Colonic mucosa (tissue), 4 donors: ENCODE measurements around the gene NCOA1. TPM values are rescaled to one million over a fixed set of nuclear protein-coding genes. Genes with fewer than 3 reads are reported as not detected.

ENCODE experiments used
- DNase-seq: peaks from one replicate; pipeline ENCODE4 v3.0.0-alpha.2; 2020
- H3K27ac ChIP-seq: fragments of 200-600 bp; one replicate; pipeline ENCODE4 v1.8.0; 2021
- H3K27me3 ChIP-seq: fragments of 200-600 bp; one replicate; pipeline ENCODE4 v1.8.0; 2021
- H3K36me3 ChIP-seq: fragments of 200-600 bp; one replicate; pipeline ENCODE4 v1.8.0; 2021
- H3K4me1 ChIP-seq: fragments of 200-600 bp; one replicate; pipeline ENCODE4 v1.8.0; 2021; ENCODE audit warnings: mild to moderate bottlenecking
- H3K4me3 ChIP-seq: fragments of 200-600 bp; one replicate; pipeline ENCODE4 v1.8.0; 2021
- H3K9ac ChIP-seq, 2 donors: one replicate each; pipeline ENCODE4 v1.7.0; 2013; ENCODE audit warnings: control low read depth in 2 of 2, low read depth in 2 of 2, low read length in 2 of 2
- H3K9me3 ChIP-seq: fragments of 200-600 bp; one replicate; pipeline ENCODE4 v1.8.0; 2021
- intact Hi-C: fragments of 100-400 bp; cut with DNase I; formaldehyde crosslinking; loops from one replicate; pipeline ENCODE4 v1.14.1; 2022
- total RNA-seq, 2 donors: library from RNA; stranded (reverse); fragmentation: NEBNext Ultra II Directional in 1 of 2; extraction: Animal tissue kit (Norgen Biotek cat#: 25700) in 1 of 2; gene quantifications; one replicate each; pipeline ENCODE4 v1.2.1, GENCODE V29; 2021
- TF ChIP-seq, protein P1 (sequence below): fragments of 200-600 bp; IDR thresholded peaks from one replicate; pipeline ENCODE4 v1.8.0; 2022; ENCODE audit warnings: antibody characterized with exemption, mild to moderate bottlenecking
- donor health status: healthy.
- donor health status: DM: no; HTN: no; CAD: no.
- donor health status: DM: no; HTN: no; CAD: no.

Gene NCOA1
- total RNA-seq, 2 donors from 2014 or later, result 24.8 to 35.2 TPM

DNA sequence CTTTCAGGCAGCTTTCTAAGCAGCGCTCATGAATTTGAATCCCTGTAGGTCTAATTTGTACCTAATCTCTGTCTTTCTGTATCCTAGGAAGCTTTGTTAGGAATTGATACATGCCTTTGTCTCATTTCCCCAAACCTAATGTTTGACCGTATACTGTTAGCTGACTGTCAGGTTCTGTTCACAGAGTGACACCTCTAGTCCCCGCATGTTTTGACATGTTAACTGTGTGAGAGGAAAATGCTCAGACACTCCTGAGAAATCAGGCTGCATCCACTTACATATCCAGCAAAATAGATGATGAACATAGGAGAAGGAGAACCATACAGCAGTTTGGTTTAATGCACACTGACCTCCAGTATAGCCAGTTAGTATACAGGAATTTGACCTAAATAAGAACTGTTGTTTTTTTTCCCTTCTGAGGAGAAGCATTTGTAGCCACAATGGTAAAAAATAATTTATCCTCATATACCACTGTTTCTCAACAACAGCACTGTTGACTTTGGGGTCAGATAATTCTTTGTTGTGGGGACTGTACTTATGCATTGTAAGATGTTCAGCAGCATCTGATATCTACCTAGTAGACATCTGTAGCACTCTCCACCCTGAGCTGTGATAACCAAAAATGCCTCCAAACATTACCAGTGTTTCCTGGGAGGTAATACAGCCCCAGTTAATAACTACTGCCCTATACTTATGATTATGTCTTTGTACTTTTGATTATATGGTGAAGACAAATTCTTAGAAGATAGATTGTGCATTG, 130.9 kb downstream of the NCOA1 start:
- no peak overlapping the region for H3K27ac ChIP-seq
- H3K4me3 ChIP-seq, result no peak overlapping the region
- H3K36me3 ChIP-seq, result no peaks in the 10 kb centered on the region
- H3K4me1 ChIP-seq, result no peaks in the 10 kb centered on the region
- TF ChIP-seq, protein P1, sequence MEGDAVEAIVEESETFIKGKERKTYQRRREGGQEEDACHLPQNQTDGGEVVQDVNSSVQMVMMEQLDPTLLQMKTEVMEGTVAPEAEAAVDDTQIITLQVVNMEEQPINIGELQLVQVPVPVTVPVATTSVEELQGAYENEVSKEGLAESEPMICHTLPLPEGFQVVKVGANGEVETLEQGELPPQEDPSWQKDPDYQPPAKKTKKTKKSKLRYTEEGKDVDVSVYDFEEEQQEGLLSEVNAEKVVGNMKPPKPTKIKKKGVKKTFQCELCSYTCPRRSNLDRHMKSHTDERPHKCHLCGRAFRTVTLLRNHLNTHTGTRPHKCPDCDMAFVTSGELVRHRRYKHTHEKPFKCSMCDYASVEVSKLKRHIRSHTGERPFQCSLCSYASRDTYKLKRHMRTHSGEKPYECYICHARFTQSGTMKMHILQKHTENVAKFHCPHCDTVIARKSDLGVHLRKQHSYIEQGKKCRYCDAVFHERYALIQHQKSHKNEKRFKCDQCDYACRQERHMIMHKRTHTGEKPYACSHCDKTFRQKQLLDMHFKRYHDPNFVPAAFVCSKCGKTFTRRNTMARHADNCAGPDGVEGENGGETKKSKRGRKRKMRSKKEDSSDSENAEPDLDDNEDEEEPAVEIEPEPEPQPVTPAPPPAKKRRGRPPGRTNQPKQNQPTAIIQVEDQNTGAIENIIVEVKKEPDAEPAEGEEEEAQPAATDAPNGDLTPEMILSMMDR, result no peak
- H3K9me3 ChIP-seq, result no peaks in the 10 kb centered on the region
- H3K9ac ChIP-seq, result no peak overlapping the region
- intact Hi-C loops, result no loop called here
- no peak for DNase-seq
- H3K27me3 ChIP-seq, result no peaks in the 10 kb centered on the region

DNA sequence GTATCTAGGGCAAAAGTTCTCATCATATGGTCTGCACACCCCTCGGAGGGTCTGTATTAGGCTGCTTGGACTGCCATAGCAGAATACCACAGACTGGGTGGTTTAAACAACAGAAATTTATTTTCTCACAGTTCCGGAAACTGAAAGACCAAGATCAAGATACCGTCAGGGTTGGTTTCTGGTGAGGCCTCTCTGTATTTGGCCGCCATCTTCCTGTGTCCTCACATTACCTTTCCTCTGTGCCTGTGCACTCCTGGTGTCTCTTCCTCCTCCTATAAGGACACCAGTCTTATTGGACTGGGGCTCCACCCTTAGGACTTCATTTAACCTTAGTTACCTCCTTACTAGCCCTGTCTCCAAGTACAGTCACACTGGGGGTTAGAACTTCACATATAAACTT, 132.5 kb downstream of the NCOA1 start:
- H3K9ac ChIP-seq, result no peak overlapping the region
- no peak overlapping the region for H3K27ac ChIP-seq
- no peak for DNase-seq
- H3K27me3 ChIP-seq, result no peaks in the 10 kb centered on the region
- H3K4me3 ChIP-seq, result no peak overlapping the region
- no peaks in the 10 kb centered on the region for H3K36me3 ChIP-seq
- TF ChIP-seq, protein P1, result no peak
- H3K4me1 ChIP-seq, result no peaks in the 10 kb centered on the region
- no peaks in the 10 kb centered on the region for H3K9me3 ChIP-seq
- intact Hi-C loops, result no loop called here

DNA sequence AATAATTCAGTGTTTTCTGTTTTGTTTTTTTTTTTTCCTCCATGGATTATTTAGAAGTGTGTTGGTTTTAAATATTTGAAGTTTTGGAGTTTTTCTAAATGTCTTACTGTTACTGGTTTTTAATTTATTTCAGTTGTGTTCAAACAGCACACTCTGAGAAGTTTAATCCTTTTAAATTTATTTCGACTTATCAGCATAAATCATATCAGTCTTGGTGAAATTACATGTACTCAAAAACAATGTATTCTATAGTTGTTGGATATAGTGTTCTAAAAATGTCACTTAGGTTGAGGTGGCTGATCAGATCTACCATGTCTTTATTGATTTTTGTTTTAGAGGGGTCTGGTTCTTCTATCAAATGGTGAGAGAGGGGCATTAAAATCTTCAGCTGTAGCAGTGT, 134.7 kb downstream of the NCOA1 start:
- TF ChIP-seq, protein P1, result no peak
- no peaks in the 10 kb centered on the region for H3K36me3 ChIP-seq
- no peak overlapping the region for H3K9ac ChIP-seq
- no peaks in the 10 kb centered on the region for H3K27me3 ChIP-seq
- H3K4me3 ChIP-seq, result no peak overlapping the region
- no peak for DNase-seq
- H3K27ac ChIP-seq, result no peak overlapping the region
- H3K4me1 ChIP-seq, result no peaks in the 10 kb centered on the region
- no peaks in the 10 kb centered on the region for H3K9me3 ChIP-seq
- intact Hi-C loops, result no loop called here

DNA sequence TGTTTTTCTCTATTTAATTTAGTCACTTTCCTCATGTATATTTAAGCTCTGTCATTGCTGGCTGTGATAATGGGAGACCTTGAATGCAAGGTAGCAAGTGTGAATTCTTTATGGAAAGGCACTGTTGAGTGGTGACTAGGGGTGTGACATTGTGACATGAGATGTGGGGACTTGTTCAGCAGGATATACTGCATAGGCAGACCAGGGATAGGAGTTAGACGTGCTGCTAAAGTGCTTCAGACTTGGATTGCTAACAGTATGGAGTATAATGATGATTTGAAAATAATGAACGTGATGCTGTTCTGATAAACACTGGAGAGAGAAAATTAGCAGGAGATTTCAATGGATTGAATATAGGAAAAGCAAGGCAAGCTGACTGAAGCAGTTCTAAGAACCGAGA, 135.1 kb downstream of the NCOA1 start:
- Histone ChIP-seq H3K27ac (no peak overlapping the region), H3K4me3 (no peak overlapping the region), H3K36me3 (no peaks in the 10 kb centered on the region), H3K9ac (no peak overlapping the region), H3K4me1 (no peaks in the 10 kb centered on the region), H3K9me3 (no peaks in the 10 kb centered on the region), H3K27me3 (no peaks in the 10 kb centered on the region)
- no peak for DNase-seq
- intact Hi-C loops, result no loop called here
- TF ChIP-seq, protein P1, result no peak

DNA sequence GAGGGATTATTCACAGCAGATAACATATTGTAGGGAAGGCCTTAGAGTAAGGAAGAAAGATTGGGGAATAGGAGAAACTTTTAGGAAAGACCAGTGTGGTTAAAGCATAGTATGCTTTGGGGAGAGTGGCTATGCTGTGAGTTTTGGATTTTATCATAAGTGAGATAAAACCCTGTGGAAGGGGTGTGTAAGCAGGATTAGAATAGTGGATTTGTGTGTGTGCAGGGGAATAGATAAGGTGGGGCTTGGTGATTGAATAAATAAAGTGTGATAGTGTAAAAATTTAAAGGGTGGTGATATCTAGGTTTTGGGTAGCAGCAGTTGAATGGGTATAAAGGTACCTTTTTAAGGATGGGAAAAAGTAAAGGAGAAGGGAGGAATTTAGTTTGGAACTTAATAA, 137.7 kb downstream of the NCOA1 start:
- intact Hi-C loops, result no loop called here
- DNase-seq, result no peak
- no peak overlapping the region for H3K9ac ChIP-seq
- H3K27ac ChIP-seq, result no peak overlapping the region
- H3K36me3 ChIP-seq, result no peaks in the 10 kb centered on the region
- H3K27me3 ChIP-seq, result no peaks in the 10 kb centered on the region
- H3K9me3 ChIP-seq, result no peaks in the 10 kb centered on the region
- no peak overlapping the region for H3K4me3 ChIP-seq
- no peaks in the 10 kb centered on the region for H3K4me1 ChIP-seq
- TF ChIP-seq, protein P1, result no peak
